GM18502 (cell line): Measurements from ENCODE around the gene GPR176.

Source experiments
- ATAC-seq: cut with Tn5 transposase; IDR thresholded peaks from one replicate; pipeline ENCODE4 v1.9.1; 2021; ENCODE audit warnings: mild to moderate bottlenecking; ENCODE audit not compliant: unreplicated experiment, poor library complexity

The GPR176 gene

DNA sequence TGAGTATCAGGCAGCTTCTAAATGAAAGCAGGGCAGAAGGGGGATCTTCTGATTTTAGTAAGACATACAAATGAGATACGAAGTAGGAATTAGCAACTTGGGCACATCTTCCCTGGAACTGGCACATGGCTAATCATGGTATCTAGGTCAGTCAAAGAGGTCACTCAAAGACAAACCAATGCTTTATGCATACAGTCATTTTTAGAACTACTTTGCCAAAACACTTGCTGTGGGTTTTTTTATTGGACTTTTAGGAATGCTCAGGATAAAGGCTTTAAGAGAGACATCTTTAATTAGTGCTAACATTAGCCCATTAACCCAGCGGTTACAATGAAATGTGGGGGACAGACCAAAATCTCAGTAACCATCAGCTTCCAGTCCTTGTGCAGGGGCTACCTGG lies 51.7 kb downstream of the GPR176 start:
- no peak for ATAC-seq

DNA sequence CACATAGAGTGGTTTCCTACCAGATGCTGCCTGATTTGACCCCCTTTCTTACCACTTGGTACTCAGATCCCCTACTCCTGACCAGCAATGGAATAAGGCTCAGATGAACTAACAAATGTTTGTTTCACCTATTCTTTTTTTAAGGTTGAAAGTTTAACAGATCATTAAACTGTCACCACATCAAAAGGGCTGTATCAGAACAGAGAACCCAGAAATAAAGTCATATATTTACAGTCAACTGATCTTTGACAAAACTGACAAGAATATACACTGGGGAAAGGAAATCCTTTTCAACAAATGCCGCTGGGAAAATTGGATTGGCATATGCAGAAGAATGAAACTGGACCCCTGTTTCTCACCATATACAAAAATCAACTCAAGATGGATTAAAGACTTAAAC lies 56.0 kb downstream of the GPR176 start:
- ATAC-seq, result no peak

DNA sequence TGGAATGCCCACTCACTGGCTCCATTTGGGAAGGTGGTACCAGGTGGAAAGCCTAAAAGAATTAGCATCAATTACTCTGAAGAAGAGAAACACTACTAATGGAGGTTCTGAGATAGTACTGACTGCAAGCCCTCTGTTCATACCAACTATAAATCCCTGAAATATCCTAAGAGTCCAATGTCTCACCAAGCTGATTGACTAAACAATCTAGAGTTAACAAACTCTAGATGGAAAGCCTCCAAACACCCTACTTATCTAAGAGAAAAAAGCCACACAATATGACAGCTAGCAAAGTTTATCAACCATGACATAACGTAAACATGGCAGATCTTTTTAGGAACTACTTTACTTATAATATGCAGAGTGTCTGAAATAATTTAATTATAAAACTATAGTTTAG lies 59.2 kb downstream of the GPR176 start:
- ATAC-seq, result no peak

DNA sequence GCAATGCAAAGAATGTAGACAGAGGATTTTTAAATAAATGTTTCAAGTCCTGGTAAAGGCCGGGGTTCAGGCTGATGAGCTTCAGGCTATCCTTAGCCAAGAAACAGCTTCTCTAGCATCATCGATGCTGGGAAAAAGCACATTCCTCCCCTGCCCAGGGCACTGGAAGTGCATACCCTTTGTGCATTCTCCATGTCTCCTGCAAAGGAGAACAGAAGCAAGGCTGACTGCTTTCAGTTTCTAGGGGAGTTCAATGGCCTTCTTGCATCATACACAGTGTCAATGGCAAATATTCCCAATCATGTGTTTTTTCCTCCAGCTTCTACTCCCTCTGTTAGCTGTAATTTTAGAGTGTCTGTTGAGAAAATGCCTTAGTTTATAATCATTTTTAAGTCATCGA lies 59.9 kb downstream of the GPR176 start:
- ATAC-seq, result no peak

DNA sequence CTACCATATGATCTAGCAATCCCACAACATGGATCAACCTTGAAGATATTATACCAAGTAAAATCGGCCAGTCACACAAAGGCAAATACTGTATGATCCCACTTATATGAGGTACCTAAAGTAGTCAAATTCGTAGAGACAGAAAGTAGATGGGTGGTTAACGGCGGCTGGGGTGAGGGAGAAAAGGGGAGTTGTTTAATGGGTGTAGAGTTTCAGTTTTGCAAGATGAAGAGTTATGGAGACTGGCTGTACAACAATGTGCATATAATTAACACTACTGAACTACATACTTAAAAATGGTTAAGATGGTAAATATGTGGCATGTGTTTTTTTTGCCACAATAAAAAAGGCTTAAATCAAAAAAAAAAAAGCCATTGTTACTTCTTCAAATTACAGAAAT lies 60.4 kb downstream of the GPR176 start:
- no peak for ATAC-seq

DNA sequence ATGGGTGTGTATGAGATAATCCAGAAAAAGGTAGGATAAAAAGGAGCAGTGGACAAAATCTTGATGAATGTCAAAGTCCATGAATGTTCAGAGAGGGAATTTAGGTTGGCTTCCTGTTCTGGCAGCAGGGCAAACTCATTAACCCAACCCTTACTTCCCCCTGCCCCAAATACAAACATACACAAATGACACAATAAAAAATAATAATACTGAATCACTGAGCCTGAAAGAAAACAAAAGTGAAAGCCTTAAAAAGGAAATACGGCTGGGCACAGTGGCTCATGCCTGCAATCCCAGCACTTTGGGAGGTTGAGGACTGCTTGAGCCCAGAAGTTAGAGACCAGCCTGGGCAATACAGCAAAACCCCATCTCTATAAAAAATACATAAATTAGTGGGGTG lies 62.9 kb downstream of the GPR176 start:
- no peak for ATAC-seq

DNA sequence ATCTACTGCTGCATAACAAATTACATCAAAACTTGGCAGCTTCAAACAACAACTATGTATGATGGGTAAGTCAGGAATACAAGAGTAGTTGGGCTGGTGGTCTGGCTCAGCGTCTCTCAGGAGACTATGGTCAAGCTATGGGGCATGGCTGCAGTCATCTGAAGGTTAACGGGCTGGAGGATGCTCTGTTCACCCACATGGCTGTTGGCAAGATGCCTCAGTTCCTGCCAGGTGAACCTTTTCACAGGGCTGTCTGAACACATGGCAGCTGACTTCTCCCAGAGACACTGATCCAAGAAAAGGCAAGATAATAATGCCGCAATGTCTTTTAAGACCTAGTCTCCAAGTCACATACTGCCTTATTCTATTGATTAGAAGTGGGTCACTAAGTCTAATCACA lies 63.7 kb downstream of the GPR176 start:
- ATAC-seq, result no peak

DNA sequence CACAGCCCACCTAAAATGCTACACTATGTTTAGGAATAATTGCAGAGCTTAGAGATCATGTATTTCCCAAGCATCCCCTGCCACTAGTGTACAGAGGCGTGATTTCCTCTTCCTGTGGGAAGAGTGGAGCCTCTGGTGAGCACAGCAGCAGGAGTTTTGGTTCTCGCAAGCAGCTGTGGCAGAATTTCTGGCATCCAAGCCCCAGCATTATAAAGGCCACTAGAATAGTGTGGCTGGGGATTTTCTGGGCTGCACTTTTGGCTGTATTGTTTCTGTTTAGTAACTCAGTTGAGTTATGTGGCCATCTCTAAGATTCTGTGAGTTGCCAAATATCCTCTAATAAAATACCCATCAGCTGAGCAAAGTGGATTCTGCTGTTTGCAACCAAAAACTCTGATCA lies 64.7 kb downstream of the GPR176 start:
- no peak for ATAC-seq

DNA sequence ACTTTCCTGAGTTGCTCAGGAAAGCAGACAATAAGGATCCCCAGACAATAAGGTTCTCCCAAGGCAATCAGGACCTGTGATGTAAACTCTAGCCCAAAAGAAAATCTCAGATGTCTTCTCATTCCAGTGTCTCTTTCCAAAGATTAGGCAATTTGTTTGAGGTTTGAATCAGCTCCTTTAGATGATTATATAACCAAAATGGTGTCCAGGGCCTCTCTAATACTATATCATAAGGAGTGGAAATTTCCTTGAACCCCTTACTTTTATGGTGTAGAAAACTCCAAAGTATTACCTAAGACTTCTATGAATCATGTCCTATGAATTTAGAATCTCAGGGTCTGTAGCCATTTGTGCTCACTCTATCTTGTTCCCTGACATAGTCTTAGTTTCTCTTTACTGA lies 65.9 kb downstream of the GPR176 start:
- ATAC-seq, result no peak

DNA sequence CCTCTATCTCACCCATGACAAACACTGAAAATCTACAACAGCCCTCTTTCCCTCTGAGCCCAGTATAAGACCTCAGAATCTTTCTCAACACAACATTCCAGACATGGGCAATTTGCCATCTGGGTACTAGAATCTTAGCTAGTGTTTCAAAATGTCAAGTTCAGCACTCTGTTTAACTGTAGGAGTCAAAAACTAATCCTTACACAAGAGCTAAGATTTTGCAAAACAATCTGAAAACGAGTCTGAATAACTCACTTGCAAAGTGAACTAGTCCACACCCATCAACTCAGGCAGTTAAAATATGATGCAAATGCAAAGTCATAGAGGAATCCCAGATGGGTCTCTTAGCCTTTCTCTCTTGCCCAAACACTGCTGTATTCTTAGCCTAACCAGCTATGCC lies 67.8 kb downstream of the GPR176 start:
- ATAC-seq, result no peak

DNA sequence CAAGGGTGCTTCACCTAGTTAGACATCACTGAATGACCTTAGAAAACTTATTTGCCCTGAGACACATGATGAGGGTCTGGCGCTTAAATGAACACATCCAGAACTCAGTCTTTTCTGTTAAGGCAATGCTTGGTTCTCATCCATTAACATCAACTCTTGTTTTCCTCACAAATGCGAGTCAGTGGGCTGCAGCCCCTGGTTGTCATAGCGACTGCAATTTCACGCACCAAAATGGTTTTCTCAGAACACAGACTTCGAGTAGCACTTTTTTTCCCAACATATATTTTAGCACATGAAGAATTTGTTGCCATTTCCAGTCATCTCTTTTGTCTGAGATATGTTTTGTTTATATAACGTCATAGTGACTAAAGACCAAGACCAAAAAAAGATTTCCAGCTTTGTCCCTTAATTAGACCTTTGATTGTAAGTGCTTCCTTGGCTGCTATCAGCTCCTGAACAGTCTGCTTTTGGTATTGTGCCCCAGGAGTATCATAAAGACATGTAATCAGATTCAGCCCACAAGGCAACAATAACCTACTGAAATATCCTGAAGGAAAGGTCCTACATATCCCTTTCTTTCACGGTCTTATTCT lies 68.5 kb downstream of the GPR176 start:
- no peak for ATAC-seq

DNA sequence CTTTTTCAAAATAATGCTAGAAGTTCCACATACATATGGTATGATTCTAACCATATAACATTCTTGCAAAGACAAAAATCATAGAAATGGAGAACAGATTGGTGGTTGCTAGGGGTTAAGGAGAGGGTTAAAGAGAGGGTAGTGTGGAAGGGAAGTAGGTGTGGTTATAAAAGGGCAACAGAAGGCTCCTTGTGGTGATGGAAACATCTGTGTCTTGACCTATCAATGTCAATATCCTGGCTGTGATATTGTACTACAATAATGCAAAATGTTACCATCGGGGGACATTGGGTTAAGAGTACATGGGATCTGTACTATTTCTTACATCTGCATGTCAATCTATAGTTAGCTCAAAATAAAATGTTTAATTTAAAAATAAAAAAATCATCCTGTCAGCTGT lies 69.6 kb downstream of the GPR176 start:
- ATAC-seq, result no peak

DNA sequence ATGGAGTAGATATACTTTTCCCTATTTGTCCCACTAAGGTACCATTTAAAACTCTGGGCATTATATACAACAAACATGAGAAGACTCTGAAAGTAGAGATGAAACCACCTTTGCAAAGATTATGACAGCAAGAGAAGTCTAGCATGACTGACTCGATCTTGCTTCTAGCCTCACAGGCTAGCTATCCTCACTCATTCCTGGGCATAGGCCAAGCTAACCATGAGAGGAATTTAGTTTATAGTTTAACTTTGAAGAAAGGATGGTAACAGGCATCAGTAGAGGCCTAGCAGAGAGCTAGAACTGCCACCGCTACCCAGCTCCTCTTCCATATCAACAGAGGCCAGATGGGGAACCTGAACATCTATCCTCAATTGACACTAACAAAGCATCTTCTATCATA lies 74.0 kb downstream of the GPR176 start:
- ATAC-seq, result no peak

DNA sequence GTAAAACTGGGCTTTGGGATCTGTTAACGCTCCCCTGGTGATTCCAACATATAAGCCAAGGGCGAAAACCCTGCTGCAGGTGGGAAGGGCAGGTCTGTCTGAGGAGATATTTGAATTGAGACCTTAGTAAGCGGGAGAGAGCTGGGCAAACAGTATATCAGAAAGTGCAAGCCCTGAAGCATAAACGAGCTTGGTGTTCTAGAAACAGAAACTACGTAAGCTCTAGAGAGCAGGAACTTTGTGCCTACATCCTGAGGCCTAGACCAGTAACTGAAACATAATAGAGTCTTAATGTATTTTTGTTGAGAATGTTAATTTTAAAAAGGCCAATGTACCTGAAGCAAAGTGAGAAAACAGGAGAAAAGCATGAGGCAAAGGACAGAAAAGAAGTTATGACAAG lies 74.5 kb downstream of the GPR176 start:
- ATAC-seq, result no peak

DNA sequence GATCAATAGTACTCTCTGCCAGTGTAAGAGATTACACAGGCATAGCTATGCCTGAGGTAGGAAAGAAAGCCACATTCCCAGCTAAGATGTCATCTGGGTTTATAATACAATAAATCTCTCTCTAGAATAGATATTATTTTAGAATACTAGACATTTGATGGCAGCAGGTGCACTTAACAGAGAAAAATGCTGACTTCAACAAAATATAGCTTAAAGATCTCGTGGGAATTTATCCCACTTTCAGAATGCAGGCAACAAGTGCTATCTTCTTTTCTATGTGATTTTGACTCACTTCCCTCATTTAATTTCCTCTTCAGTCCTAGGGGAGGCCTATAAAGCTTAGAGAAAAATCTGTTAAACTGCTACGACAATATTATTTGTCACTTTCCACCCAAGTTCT lies 76.5 kb downstream of the GPR176 start:
- ATAC-seq, result no peak

DNA sequence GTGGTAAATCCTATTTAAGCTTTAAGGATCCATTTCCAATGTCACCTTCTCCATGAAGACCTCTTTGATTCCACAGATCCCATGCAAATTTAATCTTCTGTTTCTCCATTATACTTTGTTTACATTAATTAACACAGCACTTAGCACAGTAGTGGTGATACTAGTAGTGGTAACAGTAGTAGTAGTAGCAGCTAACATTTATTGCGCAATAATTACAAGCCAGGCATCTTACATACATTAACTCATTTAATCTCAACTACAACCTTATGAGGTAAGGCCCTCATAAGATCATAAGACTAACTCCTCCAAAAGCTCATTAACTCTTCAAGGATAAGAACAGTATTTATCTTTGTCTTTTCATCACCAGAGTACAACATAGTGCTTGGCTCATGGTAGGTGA lies 82.6 kb downstream of the GPR176 start:
- ATAC-seq, result no peak

DNA sequence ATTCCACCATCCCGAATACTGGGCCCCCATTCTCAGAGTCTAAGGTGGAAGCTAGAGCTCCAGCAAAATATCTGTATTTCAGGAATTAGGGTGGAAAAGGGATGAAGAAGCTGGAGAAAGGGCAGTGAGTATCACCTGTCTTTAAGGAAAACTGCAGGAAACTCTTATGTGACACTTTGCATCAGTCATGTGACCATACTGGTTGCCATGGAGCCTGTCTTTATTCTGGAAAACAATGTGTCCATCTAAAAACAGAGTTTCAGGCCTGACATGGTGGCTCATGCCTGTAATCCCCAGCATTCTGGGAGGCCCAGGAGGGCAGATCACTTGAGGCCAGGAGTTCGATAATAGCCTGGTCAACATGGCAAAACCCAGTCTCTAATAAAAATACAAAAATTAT lies 84.5 kb downstream of the GPR176 start:
- ATAC-seq, result no peak

DNA sequence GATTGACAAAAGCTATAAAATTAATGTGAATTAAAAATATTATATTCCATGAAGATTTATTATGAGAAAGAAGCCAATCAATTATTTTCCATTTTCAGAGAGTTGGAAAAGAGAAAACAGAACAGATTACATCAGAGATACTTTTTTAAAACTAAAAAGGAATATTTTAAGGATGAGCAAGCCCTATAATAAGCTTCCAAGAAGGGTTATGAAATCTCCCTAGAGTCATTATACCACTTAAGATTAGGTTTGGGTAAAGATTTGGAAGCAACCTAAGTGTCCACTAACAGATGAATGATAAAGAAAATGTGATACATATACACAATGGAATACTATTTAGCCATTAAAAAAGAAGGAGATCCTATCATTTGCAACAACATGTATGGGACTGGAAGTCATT lies 85.8 kb downstream of the GPR176 start:
- no peak for ATAC-seq

DNA sequence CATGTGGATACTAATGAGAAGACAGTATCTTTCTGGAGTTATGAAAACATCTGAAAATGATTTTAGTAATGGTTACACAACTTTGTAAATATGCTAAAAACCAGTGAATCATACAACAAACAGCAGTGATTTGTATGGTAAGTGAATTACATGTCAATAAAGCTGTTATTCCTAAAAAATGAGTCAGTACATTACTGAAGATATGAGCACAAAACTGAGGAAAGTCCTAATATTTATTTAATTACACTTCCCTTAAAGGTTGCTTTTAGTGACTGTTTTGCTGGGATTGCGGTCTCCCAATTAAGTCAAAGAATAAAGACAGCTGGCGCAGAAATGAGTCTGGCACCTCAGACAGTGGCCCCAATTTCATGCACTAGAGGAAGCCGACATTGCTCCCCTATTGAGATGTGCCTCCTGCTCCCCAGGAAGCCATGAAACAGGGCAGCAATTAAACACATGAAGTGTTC lies 86.5 kb downstream of the GPR176 start:
- no peak for ATAC-seq

DNA sequence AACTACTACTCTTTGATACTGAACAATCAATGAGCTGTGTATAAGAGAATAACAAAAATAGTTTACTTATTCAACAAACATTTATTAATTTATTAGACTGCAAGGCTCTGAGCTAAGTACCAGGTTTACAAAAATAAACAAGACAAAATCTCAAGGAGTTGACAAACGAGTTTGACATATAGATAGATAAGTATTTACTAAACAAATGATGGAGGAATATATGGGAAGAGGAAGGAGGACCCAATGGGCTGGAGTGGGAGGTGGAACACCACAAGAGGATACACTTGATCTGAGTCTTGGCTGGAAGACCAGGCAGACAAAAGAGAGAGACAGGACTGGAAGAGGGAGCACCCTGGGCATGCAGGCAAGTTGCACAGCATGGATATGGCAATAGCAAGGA lies 89.9 kb downstream of the GPR176 start:
- ATAC-seq, result no peak

DNA sequence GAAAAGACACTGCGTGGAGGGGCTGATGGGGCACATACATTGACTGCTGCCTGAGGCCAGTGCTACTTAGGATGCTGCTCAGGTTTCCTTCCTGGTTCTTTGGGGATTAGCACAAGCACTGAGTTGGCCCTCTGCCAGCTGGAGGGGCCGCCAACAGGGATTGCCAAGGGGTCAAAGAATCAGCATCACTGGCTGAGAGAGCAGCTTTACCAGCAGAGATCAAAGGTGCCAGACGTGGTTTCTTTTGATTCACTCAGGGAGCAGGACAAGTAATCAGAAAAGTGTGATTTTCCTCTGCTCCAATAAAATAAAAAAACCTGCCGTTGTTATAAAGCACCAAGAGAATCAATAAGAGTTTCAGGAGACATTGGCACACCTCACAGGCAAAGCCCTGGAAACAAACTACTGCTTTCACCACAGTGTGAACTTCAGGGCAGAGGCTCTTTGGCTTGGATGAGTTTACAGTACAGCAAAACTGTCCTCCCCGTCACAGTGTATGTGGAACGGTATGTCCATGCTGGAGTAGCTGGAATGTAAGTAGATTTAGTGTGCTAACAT lies 91.6 kb downstream of the GPR176 start:
- ATAC-seq, result no peak

DNA sequence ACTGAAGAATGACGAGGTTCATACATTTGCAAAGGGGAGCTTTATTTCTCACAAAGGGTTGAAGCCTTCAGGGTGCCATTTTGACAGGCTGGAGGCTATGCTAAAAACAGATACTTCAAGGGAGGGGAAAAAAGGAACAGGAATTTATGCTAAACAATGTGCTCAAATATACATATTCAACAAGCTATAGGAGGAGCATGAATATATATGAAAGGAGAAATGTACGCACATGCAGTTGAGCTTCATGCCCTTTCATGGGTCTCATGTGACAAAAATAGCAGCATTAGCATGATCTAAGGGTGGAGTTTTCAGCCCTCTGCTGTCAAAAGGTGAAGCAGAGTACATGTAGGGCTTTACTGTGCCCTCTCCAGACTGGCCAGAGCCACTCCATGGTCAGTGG lies 93.1 kb downstream of the GPR176 start:
- ATAC-seq, result no peak

DNA sequence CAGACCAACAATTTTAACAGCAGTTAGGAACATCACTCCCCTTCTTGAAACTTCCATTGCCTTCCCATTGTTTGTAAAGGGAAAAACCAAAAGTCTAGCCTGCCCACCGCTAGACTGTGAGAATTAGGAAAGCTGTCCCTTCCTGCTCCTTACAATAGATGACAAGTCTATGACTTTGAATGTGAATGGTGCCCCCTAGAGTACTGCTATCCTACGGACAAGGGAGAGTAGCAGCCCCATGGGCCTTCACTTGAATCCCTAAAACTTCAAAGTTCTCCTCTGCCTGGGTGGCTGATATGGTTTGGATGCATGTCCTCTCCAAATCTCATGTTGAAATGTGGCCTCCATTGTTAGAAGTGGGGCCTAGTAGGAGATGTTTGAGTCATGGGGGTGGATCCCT lies 96.4 kb downstream of the GPR176 start:
- ATAC-seq, result no peak
